Body of pancreas (tissue), 4 donors: Measurements from ENCODE around the gene THSD4.

ENCODE experiments used
- POLR2A ChIP-seq, 3 donors: fragments of 450-650 bp; IDR thresholded peaks; one replicate each; pipeline ENCODE4 v1.6.1; 2016; ENCODE audit warnings: antibody characterized with exemption in 3 of 3, mild to moderate bottlenecking in 2 of 3
- TF ChIP-seq, protein P1 (sequence below), 7 experiments: fragments of 450-650 bp in 4 of 7; fragments of 200-600 bp in 3 of 7; sonication (generic) in 3 of 7; IDR thresholded peaks; one replicate each; pipeline ENCODE4 v1.5.1; 2016 to 2019; ENCODE audit warnings: antibody characterized with exemption in 7 of 7

DNA sequence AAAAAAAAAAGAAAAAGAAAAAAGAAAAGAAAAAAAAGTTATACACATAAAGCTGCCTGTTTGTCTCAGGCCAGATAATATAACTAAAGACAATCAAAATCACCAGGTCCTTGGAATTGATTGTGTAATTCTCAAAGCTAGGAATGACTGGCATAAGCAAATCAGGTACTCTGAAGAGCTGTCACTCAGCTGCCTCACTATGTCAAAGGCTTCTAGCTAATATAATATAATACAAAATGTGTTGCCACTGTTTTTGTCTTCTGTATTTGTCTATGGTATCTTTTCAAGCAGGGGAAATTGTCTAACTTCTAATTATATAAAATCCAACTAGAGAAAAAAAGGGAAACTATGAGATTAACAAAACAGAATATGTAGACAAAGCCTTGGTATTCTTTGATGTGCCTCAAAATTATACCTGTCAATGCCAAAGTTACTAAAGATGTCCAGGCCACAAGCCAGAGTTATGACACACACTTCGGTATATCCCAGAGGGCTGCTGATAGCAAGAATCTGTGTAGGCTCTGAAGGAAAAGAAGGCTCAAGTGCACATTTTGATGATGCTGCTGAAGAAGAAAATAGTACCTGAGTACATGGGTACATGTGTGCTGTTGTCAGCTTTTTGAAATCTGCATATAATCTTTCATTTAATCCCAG lies 658.1 kb downstream of the THSD4 start:
- TF ChIP-seq, protein P1, sequence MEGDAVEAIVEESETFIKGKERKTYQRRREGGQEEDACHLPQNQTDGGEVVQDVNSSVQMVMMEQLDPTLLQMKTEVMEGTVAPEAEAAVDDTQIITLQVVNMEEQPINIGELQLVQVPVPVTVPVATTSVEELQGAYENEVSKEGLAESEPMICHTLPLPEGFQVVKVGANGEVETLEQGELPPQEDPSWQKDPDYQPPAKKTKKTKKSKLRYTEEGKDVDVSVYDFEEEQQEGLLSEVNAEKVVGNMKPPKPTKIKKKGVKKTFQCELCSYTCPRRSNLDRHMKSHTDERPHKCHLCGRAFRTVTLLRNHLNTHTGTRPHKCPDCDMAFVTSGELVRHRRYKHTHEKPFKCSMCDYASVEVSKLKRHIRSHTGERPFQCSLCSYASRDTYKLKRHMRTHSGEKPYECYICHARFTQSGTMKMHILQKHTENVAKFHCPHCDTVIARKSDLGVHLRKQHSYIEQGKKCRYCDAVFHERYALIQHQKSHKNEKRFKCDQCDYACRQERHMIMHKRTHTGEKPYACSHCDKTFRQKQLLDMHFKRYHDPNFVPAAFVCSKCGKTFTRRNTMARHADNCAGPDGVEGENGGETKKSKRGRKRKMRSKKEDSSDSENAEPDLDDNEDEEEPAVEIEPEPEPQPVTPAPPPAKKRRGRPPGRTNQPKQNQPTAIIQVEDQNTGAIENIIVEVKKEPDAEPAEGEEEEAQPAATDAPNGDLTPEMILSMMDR (IDR thresholded peaks at IDR 0.05) = no peak
- no peak for TF ChIP-seq POLR2A (IDR thresholded peaks at IDR 0.05)
